ENCODE results near the gene GPATCH8.
A peak's percentile ranks its signal among the peaks of the same experiment; 100 is the strongest.

- TF ChIP-seq CTCF (conservative IDR thresholded peaks at IDR 0.05 in 1 of 2, IDR thresholded peaks at IDR 0.05 in 1 of 2; ENCODE audit: extremely low read depth in 1 of 2, insufficient read depth in 1 of 2, low read depth in 1 of 2, low read length in 2 of 2) (peak; percentile 71 to 86), EZH2 (IDR thresholded peaks at IDR 0.05; ENCODE audit: borderline replicate concordance, low read length) (no peak)
Measured at GRCh38 chr17:44350733-44351226, 152.4 kb downstream of the GPATCH8 start.

Measured in mammary epithelial cell (primary cell).